ENCODE data around the gene MYH16.

DNA sequence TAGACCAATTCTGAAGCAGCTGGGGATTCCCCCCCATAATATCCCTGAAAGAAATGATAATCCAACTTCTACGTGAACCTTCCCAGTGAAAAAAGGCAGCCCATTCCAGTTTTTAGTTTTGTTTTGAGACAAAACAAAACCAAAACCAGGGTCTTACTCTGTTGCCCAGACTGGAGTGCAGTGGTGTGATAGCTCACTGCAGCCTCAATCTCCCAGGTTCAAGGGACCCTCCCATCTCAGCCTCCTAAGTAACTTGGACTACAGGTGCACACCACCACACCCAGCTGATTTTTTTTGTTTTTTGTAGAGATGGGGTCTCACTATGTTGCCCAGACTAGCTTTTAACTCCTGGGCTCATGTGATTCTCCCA lies 40.5 kb downstream of the MYH16 start:
- TF ChIP-seq POLR2AphosphoS5 (IDR thresholded peaks at IDR 0.05; ENCODE audit: low read depth, low read length) = no peak
- TF ChIP-seq, protein P1, sequence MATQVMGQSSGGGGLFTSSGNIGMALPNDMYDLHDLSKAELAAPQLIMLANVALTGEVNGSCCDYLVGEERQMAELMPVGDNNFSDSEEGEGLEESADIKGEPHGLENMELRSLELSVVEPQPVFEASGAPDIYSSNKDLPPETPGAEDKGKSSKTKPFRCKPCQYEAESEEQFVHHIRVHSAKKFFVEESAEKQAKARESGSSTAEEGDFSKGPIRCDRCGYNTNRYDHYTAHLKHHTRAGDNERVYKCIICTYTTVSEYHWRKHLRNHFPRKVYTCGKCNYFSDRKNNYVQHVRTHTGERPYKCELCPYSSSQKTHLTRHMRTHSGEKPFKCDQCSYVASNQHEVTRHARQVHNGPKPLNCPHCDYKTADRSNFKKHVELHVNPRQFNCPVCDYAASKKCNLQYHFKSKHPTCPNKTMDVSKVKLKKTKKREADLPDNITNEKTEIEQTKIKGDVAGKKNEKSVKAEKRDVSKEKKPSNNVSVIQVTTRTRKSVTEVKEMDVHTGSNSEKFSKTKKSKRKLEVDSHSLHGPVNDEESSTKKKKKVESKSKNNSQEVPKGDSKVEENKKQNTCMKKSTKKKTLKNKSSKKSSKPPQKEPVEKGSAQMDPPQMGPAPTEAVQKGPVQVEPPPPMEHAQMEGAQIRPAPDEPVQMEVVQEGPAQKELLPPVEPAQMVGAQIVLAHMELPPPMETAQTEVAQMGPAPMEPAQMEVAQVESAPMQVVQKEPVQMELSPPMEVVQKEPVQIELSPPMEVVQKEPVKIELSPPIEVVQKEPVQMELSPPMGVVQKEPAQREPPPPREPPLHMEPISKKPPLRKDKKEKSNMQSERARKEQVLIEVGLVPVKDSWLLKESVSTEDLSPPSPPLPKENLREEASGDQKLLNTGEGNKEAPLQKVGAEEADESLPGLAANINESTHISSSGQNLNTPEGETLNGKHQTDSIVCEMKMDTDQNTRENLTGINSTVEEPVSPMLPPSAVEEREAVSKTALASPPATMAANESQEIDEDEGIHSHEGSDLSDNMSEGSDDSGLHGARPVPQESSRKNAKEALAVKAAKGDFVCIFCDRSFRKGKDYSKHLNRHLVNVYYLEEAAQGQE (IDR thresholded peaks at IDR 0.05; ENCODE audit: insufficient read depth in 1 of 2, low read depth in 2 of 2, low read length in 2 of 2) = no peak
- TF ChIP-seq TAF1 (IDR thresholded peaks at IDR 0.05; ENCODE audit: borderline replicate concordance, insufficient read depth, low read length) = no peak
- no peak for TF ChIP-seq SIN3A (IDR thresholded peaks at IDR 0.05; ENCODE audit: borderline replicate concordance, insufficient read depth, low read length)
